PC-3 (cell line): ENCODE results near the gene UBE2E1.
"Not testable (repeated sequence)": the region's sequence is repeated elsewhere in the genome, so short reads cannot be mapped to it uniquely, and the experiment has no call there.

Experiments
- EZH2 ChIP-seq: fragments of 300-600 bp; sonication (generic); IDR thresholded peaks from one replicate; pipeline ENCODE4 v1.6.1; 2017; ENCODE audit warnings: antibody characterized with exemption, mild to moderate bottlenecking, low read length; ENCODE audit not compliant: unreplicated experiment
- EZH2phosphoT487 ChIP-seq: fragments of 300-600 bp; sonication (generic); IDR thresholded peaks from 2 replicates; pipeline ENCODE4 v1.6.1; 2018; ENCODE audit warnings: mild to moderate bottlenecking, antibody characterized with exemption, low read length, borderline replicate concordance
- TF ChIP-seq, protein P1 (sequence below): fragments of 300-600 bp; sonication (generic); conservative IDR thresholded peaks from 2 replicates; pipeline ENCODE4 v1.5.1; 2017; ENCODE audit warnings: antibody characterized with exemption, low read depth, mild to moderate bottlenecking, low read length

DNA sequence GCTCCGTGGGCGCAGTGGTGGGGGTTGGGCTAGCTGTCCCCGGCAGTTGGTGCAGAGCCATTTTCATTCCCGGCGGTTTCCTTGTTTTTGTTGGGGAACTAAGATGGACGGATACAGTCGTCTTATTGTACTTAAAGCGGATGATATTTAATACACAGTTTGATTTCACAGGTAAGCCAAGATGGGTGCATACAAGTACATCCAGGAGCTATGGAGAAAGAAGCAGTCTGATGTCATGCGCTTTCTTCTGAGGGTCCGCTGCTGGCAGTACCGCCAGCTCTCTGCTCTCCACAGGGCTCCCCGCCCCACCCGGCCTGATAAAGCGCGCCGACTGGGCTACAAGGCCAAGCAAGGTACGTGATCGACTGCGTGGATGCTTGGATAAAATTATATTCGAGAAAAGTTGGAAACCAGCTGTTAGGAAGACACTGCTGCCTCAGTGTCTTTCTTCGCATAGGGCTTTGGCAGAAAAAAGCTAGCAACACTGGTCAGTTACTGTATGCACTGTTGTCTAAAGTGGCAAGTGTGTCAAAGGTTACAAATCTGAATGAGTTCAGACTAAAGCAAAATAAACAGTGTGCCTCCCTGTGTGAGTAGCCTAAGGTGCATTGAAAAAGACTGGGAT, 112.0 kb downstream of the UBE2E1 start:
- TF ChIP-seq, protein P1, sequence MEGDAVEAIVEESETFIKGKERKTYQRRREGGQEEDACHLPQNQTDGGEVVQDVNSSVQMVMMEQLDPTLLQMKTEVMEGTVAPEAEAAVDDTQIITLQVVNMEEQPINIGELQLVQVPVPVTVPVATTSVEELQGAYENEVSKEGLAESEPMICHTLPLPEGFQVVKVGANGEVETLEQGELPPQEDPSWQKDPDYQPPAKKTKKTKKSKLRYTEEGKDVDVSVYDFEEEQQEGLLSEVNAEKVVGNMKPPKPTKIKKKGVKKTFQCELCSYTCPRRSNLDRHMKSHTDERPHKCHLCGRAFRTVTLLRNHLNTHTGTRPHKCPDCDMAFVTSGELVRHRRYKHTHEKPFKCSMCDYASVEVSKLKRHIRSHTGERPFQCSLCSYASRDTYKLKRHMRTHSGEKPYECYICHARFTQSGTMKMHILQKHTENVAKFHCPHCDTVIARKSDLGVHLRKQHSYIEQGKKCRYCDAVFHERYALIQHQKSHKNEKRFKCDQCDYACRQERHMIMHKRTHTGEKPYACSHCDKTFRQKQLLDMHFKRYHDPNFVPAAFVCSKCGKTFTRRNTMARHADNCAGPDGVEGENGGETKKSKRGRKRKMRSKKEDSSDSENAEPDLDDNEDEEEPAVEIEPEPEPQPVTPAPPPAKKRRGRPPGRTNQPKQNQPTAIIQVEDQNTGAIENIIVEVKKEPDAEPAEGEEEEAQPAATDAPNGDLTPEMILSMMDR, result not testable (repeated sequence)
- not testable (repeated sequence) for TF ChIP-seq EZH2phosphoT487, EZH2
